NK-92 (cell line): ENCODE results near the gene ARHGEF28.

Experiments
- DNase-seq: peaks from one replicate; lab custom pipeline; 2025; ENCODE audit not compliant: unreplicated experiment; lab: John Stamatoyannopoulos, UW

Gene ARHGEF28

DNA sequence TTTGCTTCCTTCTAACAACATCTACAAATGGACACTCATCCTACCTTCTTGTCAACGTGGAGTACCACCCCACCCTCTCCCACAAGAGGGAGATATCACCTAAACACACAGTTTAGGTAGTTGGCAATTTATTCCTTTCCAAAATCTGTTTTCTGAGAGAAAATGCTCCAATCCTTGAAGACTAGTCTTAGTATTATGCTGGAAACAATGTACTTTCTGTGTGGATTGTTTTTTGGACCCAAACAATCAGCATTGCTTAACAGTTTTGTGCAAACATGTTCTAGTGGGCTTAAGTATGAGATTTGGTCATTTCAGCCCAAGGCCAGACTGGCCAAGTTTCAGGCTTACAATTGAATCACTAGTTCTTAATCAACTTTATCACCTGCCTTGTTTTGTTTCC is 359.1 kb downstream of the ARHGEF28 start:
- no peak for DNase-seq

DNA sequence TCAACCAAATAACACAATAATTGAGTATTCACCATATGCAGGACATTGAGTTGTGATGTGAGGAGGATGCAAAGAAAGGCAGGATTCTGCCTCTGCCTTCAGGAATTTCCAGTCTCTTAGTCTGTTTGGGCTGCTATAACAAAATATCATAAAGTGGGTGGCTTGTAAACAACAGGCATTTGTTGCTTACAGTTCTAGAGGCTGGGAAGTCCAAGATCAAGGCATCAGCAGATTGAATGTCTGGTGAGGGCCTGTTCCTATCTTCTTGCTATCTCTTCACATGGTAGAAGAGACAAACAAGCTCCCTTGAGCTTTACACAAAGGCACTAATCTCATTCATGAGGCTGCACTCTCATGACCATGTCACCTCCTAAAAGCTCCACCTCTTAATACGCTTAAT is 360.7 kb downstream of the ARHGEF28 start:
- no peak for DNase-seq

DNA sequence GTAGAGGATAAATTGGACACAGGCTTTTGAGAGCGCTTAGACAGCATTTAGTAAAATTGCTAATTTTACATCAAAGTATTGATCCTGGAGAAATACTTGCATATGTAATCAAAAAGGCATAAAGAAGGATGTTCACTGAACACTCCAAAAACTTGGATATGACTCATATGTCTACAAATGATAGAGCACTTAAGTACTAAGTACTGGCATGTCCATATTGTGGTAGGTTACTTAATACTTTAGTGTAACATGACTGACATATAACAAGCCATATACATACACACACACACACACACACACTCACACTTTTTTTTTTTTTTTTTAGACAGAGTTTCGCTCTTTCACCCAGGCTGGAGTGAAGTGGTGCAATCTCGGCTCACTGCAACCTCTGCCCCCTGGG is 361.9 kb downstream of the ARHGEF28 start:
- no peak for DNase-seq

- no peak for DNase-seq
Observed at GRCh38 chr5:73989956-73990355, 364.0 kb downstream of the ARHGEF28 start.
